Activated CD8-positive, alpha-beta memory T cell treated with anti-CD3 and anti-CD28 coated beads for 4 hours (primary cell): ENCODE measurements around the gene FAR2.

Source experiments
- DNase-seq, 2 donors: peaks; one replicate each; pipeline ENCODE4 v3.0.0-alpha.2; 2020; ENCODE audit warnings: low read depth in 2 of 2

The FAR2 gene

GRCh38 chr12:29204521-29204920 lies 55.4 kb downstream of the FAR2 start:
- DNase-seq = no peak

DNA sequence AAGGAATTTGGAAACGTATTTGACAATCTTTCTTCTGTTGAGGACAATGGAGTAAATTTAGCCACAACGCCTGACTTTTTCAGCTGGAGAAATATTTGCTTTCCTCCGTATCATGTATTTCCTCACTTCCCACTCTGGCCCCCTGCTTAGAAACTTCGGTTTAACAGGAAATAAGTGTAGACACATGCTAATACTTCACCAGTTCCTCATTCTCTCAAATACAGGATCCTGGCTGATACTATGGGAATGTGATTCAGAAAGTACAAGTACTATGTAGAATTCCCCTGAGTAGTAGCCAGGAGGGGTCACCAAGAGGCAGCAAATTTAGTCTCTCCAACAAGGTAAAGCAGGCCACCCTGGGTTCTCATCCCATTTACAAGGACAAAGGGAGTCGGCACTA lies 58.0 kb downstream of the FAR2 start:
- DNase-seq = no peak

- no peak for DNase-seq
Observed at GRCh38 chr12:29208060-29208459, 59.0 kb downstream of the FAR2 start.

GRCh38 chr12:29208936-29209701 lies 60.0 kb downstream of the FAR2 start:
- no peak for DNase-seq

- DNase-seq = no peak
Observed at GRCh38 chr12:29211696-29212095, 62.6 kb downstream of the FAR2 start.

DNA sequence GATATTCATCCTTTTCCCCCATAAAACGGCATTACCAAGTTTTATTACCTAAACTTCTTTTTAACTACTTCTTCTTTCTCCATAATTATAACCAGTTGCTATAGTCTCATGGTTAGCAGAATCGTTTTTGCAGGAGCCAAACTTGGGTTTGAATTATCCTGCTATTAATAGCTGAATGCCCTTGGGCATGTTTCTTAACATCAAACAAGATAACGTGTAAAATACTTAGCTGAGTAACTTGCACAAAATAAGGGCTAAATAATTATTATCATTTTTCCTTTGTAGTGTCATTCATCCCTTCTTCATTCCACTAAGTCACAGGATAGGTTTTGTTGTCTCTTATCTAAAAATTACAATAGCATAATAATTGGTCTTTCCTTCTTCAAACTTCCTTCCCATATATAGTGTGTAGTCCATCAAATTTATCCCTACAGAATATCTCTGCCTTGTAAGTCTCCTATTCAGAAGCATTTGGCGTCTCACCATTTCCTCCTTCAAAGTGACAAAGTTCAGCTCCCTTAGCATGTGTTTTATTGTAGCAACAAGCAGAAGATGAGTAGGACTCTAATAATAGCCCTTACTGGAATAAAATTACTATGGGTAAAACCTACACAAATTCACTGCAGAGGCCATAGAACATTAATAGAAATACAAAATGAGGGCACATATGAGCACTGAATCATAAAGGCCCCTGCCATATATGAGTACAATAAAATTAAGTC lies 63.8 kb downstream of the FAR2 start:
- DNase-seq = no peak

DNA sequence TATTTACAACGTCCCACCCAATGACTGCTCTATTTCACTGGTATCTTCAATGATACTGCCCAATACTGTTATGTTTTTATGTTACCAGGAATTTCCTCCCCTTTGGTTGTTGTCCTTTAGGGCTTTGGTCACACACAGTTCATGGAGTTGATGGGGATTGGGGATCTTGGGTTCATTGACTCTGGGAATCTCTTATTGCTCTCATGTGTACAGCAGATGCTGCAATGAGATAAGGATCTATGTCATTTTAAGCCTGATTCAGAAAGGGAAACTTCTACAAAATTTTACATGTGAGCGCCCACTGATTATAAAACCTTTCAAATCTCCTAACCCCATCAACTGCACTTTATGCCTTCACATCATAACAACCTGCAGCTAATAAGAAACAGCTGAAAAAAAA lies 67.2 kb downstream of the FAR2 start:
- no peak for DNase-seq

DNA sequence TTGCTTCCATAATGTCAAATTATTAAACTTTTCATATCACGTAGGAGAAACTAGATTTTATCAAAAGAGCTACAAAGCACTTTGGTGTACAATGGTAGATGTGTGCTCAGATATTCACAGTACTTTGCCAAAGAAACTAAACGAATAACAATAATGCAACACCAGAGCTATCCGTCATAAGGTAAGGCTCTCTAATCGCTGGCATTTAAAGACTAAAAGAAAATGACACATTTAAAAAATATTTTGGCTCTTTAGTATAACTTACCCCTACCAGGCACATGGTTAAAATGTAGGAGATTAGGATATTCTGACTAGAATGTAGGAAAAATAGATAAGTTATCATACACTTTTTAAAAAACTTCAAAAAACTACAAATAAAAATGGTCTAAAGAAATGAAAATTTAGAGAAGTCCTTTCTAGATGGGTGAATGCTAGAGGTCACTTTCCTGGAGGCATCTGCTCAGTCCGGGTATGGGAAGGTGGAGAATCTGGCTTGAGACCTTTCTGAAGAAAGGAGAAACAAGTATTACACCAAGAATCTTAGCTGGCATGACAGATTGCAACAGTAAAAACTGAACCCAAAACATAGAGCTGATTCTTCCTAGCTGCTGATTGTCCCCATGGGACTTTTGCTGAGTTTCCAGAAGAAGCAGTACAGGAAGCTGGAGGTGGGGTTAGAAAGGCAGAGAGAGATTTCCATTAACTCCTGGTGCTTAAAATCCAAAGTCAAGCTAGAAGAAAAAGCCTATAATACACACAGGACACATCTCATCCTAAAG lies 67.9 kb downstream of the FAR2 start:
- DNase-seq = no peak

GRCh38 chr12:29220632-29221336 lies 71.7 kb downstream of the FAR2 start:
- DNase-seq = no peak

DNA sequence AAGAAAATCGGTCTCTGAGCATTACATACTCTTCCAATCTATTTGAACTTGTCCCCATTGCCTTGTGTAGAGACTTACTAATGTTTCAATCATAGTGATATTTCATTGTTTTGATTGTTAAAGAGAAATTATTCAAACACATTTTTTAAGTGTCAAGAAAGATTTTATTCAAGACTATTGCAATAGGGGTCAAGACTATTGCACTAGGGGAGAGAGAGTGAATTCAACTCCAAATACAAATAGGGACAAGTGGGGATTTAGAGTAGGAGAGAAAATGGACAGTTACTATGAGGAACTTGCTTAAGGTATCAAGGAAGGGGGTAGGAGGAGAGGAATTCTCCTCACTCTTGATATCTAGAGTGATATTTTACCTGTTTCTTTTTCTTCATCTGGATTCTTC lies 73.1 kb downstream of the FAR2 start:
- no peak for DNase-seq

DNA sequence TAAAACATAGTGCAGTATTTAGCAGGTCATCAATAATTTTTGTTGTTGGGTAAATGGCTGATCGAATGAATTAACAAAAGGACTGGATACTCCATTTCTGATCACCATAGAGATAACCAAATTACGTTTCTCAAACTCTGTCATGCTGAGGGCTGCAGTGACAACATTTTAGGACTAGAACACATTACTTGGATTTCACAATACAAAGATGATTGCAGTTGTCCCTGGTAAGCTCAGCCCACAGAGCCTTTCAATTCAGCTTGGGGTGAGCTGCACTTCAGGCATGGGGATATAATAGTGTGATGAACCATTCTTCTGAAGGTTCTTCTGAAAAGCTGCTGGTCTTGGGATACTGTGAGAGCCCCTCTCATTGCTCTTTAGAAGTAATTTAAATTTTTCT lies 74.3 kb downstream of the FAR2 start:
- DNase-seq = no peak

- no peak for DNase-seq
Observed at GRCh38 chr12:29223956-29224543, 75.0 kb downstream of the FAR2 start.

DNA sequence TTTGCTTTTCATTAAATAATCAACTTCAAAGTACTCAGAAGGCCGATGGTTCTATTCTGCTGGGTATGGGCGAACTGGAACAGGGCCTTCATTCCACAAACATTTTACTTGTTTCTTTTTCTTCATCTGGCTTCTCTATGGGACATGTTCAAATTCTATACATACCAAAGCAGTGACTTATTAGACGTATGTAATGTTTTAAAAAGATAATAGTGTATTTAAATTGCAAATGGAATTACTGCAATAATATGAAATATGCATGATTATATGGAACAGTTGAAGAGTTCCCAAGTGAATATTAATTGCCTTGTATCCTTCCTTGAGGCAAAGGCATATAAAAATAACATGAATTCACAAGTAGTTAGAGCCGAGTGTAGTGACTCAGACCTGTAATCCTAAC lies 75.5 kb downstream of the FAR2 start:
- DNase-seq = no peak

GRCh38 chr12:29225834-29226233 lies 76.8 kb downstream of the FAR2 start:
- DNase-seq = no peak

DNA sequence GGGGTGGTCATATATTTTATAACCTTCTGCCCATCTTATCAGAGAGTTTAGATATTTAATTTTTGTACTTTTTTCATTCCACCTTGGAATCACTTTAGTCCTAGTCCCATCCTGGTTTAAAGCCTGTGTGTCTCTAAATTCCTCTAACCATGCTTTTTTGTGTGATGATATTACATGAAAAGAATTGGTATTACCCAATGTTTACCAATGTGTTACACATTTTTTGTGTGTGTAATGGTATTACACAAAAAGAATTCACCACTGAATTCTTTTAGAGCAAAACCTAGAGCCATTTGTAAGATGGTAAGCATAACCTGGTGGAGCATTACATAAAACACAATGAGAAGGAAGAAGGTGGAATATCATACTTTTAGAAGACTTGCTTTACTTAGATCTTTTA lies 77.5 kb downstream of the FAR2 start:
- DNase-seq = no peak

DNA sequence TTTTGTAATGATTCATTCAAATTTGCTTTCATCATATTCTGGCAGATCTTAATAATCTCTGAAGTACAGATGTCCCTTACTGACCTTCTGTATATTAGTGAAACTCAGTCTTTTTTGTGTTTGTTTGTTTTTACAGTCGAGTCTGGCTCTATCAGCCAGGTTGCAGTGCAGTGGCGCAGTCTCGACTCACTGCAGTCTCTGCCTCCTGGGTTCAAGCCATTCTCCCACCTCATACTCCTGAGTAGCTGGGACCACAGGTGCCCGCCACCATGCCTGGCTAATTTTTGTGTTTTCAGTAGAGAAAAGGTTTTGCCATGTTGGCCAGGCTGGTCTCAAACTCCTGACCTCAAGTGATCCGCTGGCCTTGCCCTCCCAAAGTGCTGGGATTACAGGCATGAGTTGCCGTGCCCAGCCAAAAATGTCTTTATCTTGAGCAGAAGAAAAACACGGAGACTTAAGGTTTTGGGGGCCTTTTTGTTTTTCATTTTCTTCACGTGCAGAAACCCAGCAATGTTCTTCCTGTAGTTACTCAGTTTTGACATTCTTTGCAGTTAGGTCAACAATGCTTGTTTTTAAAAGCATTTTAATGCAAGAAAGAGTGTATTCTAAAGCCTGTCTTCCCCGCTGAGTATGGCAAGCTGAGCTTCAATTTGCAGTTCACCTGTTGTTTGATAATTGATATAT lies 79.5 kb downstream of the FAR2 start:
- DNase-seq = no peak

- no peak for DNase-seq
Observed at GRCh38 chr12:29229158-29229505, 80.1 kb downstream of the FAR2 start.

DNA sequence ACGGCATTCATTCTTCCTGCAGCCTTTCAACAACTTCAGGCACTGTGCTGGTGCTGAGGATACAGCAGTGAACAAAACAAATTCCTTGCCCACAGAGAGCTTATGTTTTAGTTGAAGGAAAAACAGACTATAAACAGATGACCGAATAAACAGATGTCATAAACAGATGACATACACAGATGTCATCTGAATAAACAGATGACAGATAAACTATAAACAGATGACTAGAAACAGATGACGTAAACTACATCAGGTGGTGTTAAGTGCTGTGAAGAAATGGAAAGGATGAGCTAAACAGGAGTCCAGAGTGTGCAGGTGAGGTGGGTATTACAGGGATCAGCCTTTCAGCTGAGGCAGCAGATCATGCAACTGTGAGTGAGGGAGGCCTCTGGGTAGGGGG lies 80.9 kb downstream of the FAR2 start:
- DNase-seq = no peak

- no peak for DNase-seq
Observed at GRCh38 chr12:29230800-29231560, 81.9 kb downstream of the FAR2 start.

DNA sequence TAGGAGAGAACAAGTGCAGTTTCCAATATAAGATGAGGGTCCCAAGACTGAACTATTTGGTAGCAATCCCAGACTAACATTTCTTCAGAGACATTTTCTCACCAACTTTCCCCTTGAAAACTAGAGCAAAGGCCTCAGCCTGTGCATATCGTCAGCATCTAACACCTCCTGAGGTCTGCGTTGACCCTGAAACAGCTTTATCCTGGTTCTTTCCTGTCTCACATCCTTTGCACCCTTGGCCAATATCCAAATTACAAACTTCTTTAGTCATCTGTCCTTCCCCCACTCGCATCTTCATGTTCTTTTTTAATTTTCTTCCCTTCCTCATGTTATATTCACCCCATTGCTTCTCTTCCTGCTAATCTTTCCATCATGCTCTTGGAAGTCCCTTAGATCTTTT lies 83.0 kb downstream of the FAR2 start:
- no peak for DNase-seq
